Nephron (organoid): ENCODE measurements around the gene CTIF.
A peak's percentile ranks its signal among the peaks of the same experiment; 100 is the strongest.

Experiments
- H3K27ac Mint-ChIP-seq, 3 experiments: 2 replicates each; pipeline ENCODE4 v1.8.0; 2020; ENCODE audit warnings: mixed read lengths in 3 of 3, mild to moderate bottlenecking in 2 of 3, moderate library complexity in 1 of 3
- H3K27me3 Mint-ChIP-seq: 2 replicates; pipeline ENCODE4 v1.8.0; 2021; ENCODE audit warnings: low read depth, mild to moderate bottlenecking, moderate library complexity, mixed read lengths
- H3K36me3 Mint-ChIP-seq: 2 replicates; pipeline ENCODE4 v1.8.0; 2020; ENCODE audit warnings: low read depth, mixed read lengths
- H3K4me1 Mint-ChIP-seq: 2 replicates; pipeline ENCODE4 v1.8.0; 2020; ENCODE audit warnings: mixed read lengths
- H3K4me3 Mint-ChIP-seq, 3 experiments: 2 replicates each; pipeline ENCODE4 v1.8.0; 2020; ENCODE audit warnings: mild to moderate bottlenecking in 3 of 3, mixed read lengths in 3 of 3, moderate library complexity in 2 of 3
- H3K9me3 Mint-ChIP-seq: 2 replicates; pipeline ENCODE4 v1.8.0; 2020; ENCODE audit warnings: mixed read lengths
- CTCF ChIP-seq, 3 experiments: fragments of 200-600 bp; sonication (generic); IDR thresholded peaks; one replicate each; pipeline ENCODE4 v1.5.0; 2021; ENCODE audit warnings: antibody characterized with exemption in 3 of 3; ENCODE audit not compliant: unreplicated experiment in 3 of 3

The CTIF gene

DNA sequence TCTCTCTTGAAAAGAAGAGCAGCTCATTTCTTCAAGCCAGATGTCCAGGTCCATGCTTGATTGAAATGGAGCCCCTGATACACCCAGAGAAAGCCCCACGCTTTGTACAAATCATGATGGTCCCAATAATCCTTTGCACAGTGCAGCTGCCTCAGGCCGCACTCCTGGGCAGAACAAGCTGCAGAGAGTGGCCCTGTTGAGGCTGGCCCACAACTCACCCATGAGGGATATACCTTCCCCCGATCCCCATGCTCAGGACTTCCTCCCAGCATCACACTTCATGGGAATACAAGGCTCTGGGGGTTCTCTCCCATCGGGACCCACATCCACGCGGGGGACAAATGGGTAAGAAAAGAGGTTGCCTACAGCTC is 181.8 kb downstream of the CTIF start:
- Mint-ChIP-seq H3K27me3 (no peaks in the 10 kb centered on the region), H3K27ac (no peak overlapping the region)

GRCh38 chr18:48721312-48721711 is 182.5 kb downstream of the CTIF start:
- TF ChIP-seq CTCF (IDR thresholded peaks at IDR 0.05; ENCODE audit: unreplicated experiment in 3 of 3) = no peak
- peaks cover 27% of the 10 kb centered on the region for H3K4me1 Mint-ChIP-seq
- no peak overlapping the region for H3K27ac Mint-ChIP-seq
- no peak overlapping the region for H3K4me3 Mint-ChIP-seq
- H3K9me3 Mint-ChIP-seq = peaks cover 7% of the 10 kb centered on the region
- H3K36me3 Mint-ChIP-seq = peaks cover 27% of the 10 kb centered on the region
- no peaks in the 10 kb centered on the region for H3K27me3 Mint-ChIP-seq

More for the DNA sequence above, 181.8 kb downstream of the CTIF start:
- Mint-ChIP-seq H3K9me3 (peaks cover 4% of the 10 kb centered on the region), H3K4me1 (peaks cover 32% of the 10 kb centered on the region), H3K36me3 (peaks cover 22% of the 10 kb centered on the region), H3K4me3 (no peak overlapping the region)
- TF ChIP-seq CTCF (IDR thresholded peaks at IDR 0.05; ENCODE audit: unreplicated experiment in 3 of 3) = no peak

DNA sequence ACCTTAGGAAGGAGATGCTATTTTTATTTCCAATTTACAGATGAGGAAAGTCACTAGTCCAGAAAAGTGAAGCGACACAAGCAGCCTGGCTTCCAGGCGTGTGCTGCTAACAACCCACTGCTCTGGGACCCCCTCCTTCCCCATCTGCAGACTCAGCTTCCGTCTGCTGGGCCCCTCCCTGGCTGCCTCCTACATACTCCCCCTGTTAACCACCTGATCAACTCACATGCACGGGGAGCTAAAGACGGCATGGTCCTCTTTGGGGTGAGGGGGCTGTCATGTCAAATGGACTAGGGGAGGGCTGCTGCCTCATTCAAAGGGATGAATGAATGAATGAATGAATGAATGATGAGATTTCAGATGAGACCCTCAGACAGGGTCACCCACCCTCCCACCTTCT is 184.2 kb downstream of the CTIF start:
- Mint-ChIP-seq H3K27me3 (no peaks in the 10 kb centered on the region), H3K4me1 (peaks cover 23% of the 10 kb centered on the region), H3K27ac (no peak overlapping the region), H3K9me3 (peaks cover 13% of the 10 kb centered on the region), H3K4me3 (no peak overlapping the region), H3K36me3 (peaks cover 43% of the 10 kb centered on the region)
- no peak for TF ChIP-seq CTCF (IDR thresholded peaks at IDR 0.05; ENCODE audit: unreplicated experiment in 3 of 3)

- TF ChIP-seq CTCF (IDR thresholded peaks at IDR 0.05; ENCODE audit: unreplicated experiment in 3 of 3) = no peak
- H3K27ac Mint-ChIP-seq = no peak overlapping the region
- peaks cover 40% of the 10 kb centered on the region for H3K36me3 Mint-ChIP-seq
- H3K4me3 Mint-ChIP-seq = no peak overlapping the region
- H3K9me3 Mint-ChIP-seq = peaks cover 15% of the 10 kb centered on the region
- H3K27me3 Mint-ChIP-seq = peaks cover under 1% of the 10 kb centered on the region
- H3K4me1 Mint-ChIP-seq = peaks cover 29% of the 10 kb centered on the region
Observed at GRCh38 chr18:48723837-48724236, 185.0 kb downstream of the CTIF start.

- H3K4me3 Mint-ChIP-seq = no peak overlapping the region
- peaks cover 4% of the 10 kb centered on the region for H3K27me3 Mint-ChIP-seq
- peaks cover 39% of the 10 kb centered on the region for H3K36me3 Mint-ChIP-seq
- H3K27ac Mint-ChIP-seq = no peak overlapping the region
- H3K4me1 Mint-ChIP-seq = peaks cover 28% of the 10 kb centered on the region
- no peak for TF ChIP-seq CTCF (IDR thresholded peaks at IDR 0.05; ENCODE audit: unreplicated experiment in 3 of 3)
- peaks cover 11% of the 10 kb centered on the region for H3K9me3 Mint-ChIP-seq
Observed at GRCh38 chr18:48724442-48724841, 185.6 kb downstream of the CTIF start.

GRCh38 chr18:48724939-48725338 is 186.1 kb downstream of the CTIF start:
- Mint-ChIP-seq H3K4me1 (peaks cover 26% of the 10 kb centered on the region), H3K4me3 (no peak overlapping the region), H3K27me3 (peaks cover 8% of the 10 kb centered on the region), H3K36me3 (peaks cover 38% of the 10 kb centered on the region), H3K27ac (peak overlapping the region in 1 of 3 experiments; percentile 63), H3K9me3 (peaks cover 11% of the 10 kb centered on the region)
- no peak for TF ChIP-seq CTCF (IDR thresholded peaks at IDR 0.05; ENCODE audit: unreplicated experiment in 3 of 3)
